HG02588 (cell line): ENCODE results near the gene KDM6B.
"Not testable (repeated sequence)": the region's sequence is repeated elsewhere in the genome, so short reads cannot be mapped to it uniquely, and the experiment has no call there.

Experiments used
- ATAC-seq: cut with Tn5 transposase; IDR thresholded peaks from one replicate; pipeline ENCODE4 v1.9.1; 2021; ENCODE audit warnings: mild to moderate bottlenecking, moderate library complexity; ENCODE audit not compliant: unreplicated experiment

KDM6B gene

GRCh38 chr17:7850701-7851437 is 16.9 kb downstream of the KDM6B start:
- ATAC-seq, result no peak

GRCh38 chr17:7851438-7852261 is 17.6 kb downstream of the KDM6B start:
- ATAC-seq, result peak; percentile 67

- ATAC-seq, result no peak
Measured at GRCh38 chr17:7852262-7852670, 18.2 kb downstream of the KDM6B start.

GRCh38 chr17:7852919-7853690 is 19.1 kb downstream of the KDM6B start:
- no peak for ATAC-seq

- ATAC-seq, result no peak
Measured at GRCh38 chr17:7853691-7854038, 19.6 kb downstream of the KDM6B start.

GRCh38 chr17:7854078-7854777 is 20.2 kb downstream of the KDM6B start:
- ATAC-seq, result no peak

GRCh38 chr17:7854851-7855659 is 21.0 kb downstream of the KDM6B start, which contains the start of gene TMEM88:
TSS of gene TMEM88 (plus strand) at chr17:7855066. CDS start at chr17:7855075, 9 bp downstream.
- no peak for ATAC-seq

GRCh38 chr17:7855660-7856010 is 21.6 kb downstream of the KDM6B start:
- ATAC-seq, result no peak

- no peak for ATAC-seq
Measured at GRCh38 chr17:7856011-7856810, 22.2 kb downstream of the KDM6B start.

- ATAC-seq, result peak; percentile 68
Measured at GRCh38 chr17:7856811-7857712, 23.0 kb downstream of the KDM6B start, which contains the start of gene NAA38. TSS of gene NAA38 (minus strand) at chr17:7857559. CDS start at chr17:7857463, 96 bp downstream.

GRCh38 chr17:7857713-7858521 is 23.9 kb downstream of the KDM6B start, which contains the start of gene CYB5D1:
TSS of gene CYB5D1 (plus strand) at chr17:7858003. CDS start at chr17:7858135, 132 bp downstream.
- peak; percentile 32 for ATAC-seq

- no peak for ATAC-seq
Measured at GRCh38 chr17:7858522-7858810, 24.4 kb downstream of the KDM6B start.

- no peak for ATAC-seq
Measured at GRCh38 chr17:7859028-7859427, 25.0 kb downstream of the KDM6B start.

- no peak for ATAC-seq
Measured at GRCh38 chr17:7862692-7863437, 28.8 kb downstream of the KDM6B start.

- not testable (repeated sequence) for ATAC-seq
Measured at GRCh38 chr17:7864384-7864783, 30.4 kb downstream of the KDM6B start.

GRCh38 chr17:7864995-7865650 is 31.1 kb downstream of the KDM6B start:
- no peak for ATAC-seq
